Measurements from ENCODE around the gene FAAP20. TPM values are rescaled to one million over a fixed set of nuclear protein-coding genes. Genes with fewer than 3 reads are reported as not detected.
A peak's percentile ranks its signal among the peaks of the same experiment; 100 is the strongest.
"Not testable (repeated sequence)": the region's sequence is repeated elsewhere in the genome, so short reads cannot be mapped to it uniquely, and the experiment has no call there.

FAAP20 gene
- total RNA-seq, 1 experiment from 2014 or later, result 51.9 TPM

GRCh38 chr1:2163205-2163604 is 31.4 kb downstream of the FAAP20 start:
- no peak for DNase-seq (ENCODE audit: low read depth)

GRCh38 chr1:2160451-2161300 is 33.9 kb downstream of the FAAP20 start:
- DNase-seq (ENCODE audit: low read depth), result no peak

- no peak for DNase-seq (ENCODE audit: low read depth)
Observed at GRCh38 chr1:2159124-2159523, 35.4 kb downstream of the FAAP20 start.

GRCh38 chr1:2158272-2158671 is 36.3 kb downstream of the FAAP20 start:
- no peak for DNase-seq (ENCODE audit: low read depth)

- no peak for DNase-seq (ENCODE audit: low read depth)
Observed at GRCh38 chr1:2157856-2158255, 36.7 kb downstream of the FAAP20 start.

- DNase-seq (ENCODE audit: low read depth), result no peak
Observed at GRCh38 chr1:2156866-2157265, 37.7 kb downstream of the FAAP20 start.

- DNase-seq (ENCODE audit: low read depth), result no peak
Observed at GRCh38 chr1:2155788-2156187, 38.8 kb downstream of the FAAP20 start.

- DNase-seq (ENCODE audit: low read depth), result no peak
Observed at GRCh38 chr1:2155147-2155598, 39.4 kb downstream of the FAAP20 start.

GRCh38 chr1:2154022-2154421 is 40.5 kb downstream of the FAAP20 start:
- DNase-seq (ENCODE audit: low read depth), result no peak

GRCh38 chr1:2152954-2153353 is 41.6 kb downstream of the FAAP20 start:
- DNase-seq (ENCODE audit: low read depth), result no peak

- no peak for DNase-seq (ENCODE audit: low read depth)
Observed at GRCh38 chr1:2151911-2152310, 42.7 kb downstream of the FAAP20 start.

GRCh38 chr1:2151252-2151651 is 43.3 kb downstream of the FAAP20 start:
- DNase-seq (ENCODE audit: low read depth), result no peak

- no peak for DNase-seq (ENCODE audit: low read depth)
Observed at GRCh38 chr1:2150801-2151200, 43.8 kb downstream of the FAAP20 start.

GRCh38 chr1:2148691-2149090 is 45.9 kb downstream of the FAAP20 start:
- peak; percentile 58 for DNase-seq (ENCODE audit: low read depth)

- not testable (repeated sequence) for DNase-seq (ENCODE audit: low read depth)
Observed at GRCh38 chr1:2147869-2148268, 46.7 kb downstream of the FAAP20 start.

GRCh38 chr1:2146836-2147517 is 47.6 kb downstream of the FAAP20 start:
- DNase-seq (ENCODE audit: low read depth), result no peak

- no peak for DNase-seq (ENCODE audit: low read depth)
Observed at GRCh38 chr1:2145946-2146835, 48.4 kb downstream of the FAAP20 start.

GRCh38 chr1:2144501-2145090 is 50.0 kb downstream of the FAAP20 start:
- DNase-seq (ENCODE audit: low read depth), result no peak

GRCh38 chr1:2143814-2144500 is 50.6 kb downstream of the FAAP20 start:
- DNase-seq (ENCODE audit: low read depth), result no peak

- DNase-seq (ENCODE audit: low read depth), result no peak
Observed at GRCh38 chr1:2141025-2141424, 53.5 kb downstream of the FAAP20 start.
